A549 (cell line): ENCODE results near the gene PLEKHG7. TPM values are rescaled to one million over a fixed set of nuclear protein-coding genes. Genes with fewer than 3 reads are reported as not detected.

Source experiments
- ATAC-seq, 2 experiments: fragments of 200-7000 bp in 1 of 2; fragments of >200 bp in 1 of 2; cut with Nextera tagmentation in 1 of 2; cut with Tn5 transposase in 1 of 2; 3 replicates each; pipeline versions ENCODE4 v1.8.0 to v1.9.1; 2018 to 2020; ENCODE audit warnings: mild to moderate bottlenecking in 1 of 2, moderate library complexity in 1 of 2
- CTCF ChIA-PET: fragments of 300-600 bp; sonication (Branson Sonifier 250); formaldehyde crosslinking; extraction: SDS; loops from one replicate; lab custom pipeline; 2021; ENCODE audit warnings: antibody characterized with exemption, inconsistent platforms; lab: Yijun Ruan, JAX
- POLR2A ChIA-PET: fragments of 350-600 bp; formaldehyde crosslinking; extraction: SDS; loops from one replicate; lab custom pipeline; 2021; ENCODE audit warnings: antibody characterized with exemption, inconsistent platforms; lab: Yijun Ruan, JAX
- DNase-seq, 2 experiments: peaks; one replicate each; pipeline versions ENCODE4 v3.0.0 to v3.0.0-alpha.2; 2011 to 2016; ENCODE audit warnings: low read depth in 1 of 2, low spot score in 1 of 2
- FAIRE-seq: peaks from 2 replicates; lab custom pipeline; 2011; peaks lifted over from hg19 to GRCh38; lab: Jason Lieb, UNC
- H3K27ac ChIP-seq, 2 experiments: fragments of >200 bp; sonication (Bioruptor Twin); formaldehyde crosslinking; 3 replicates each; pipeline ENCODE4 v1.5.1; 2016 to 2017
- H3K4me1 ChIP-seq: fragments of >200 bp; sonication (Bioruptor Twin); formaldehyde crosslinking; 3 replicates; pipeline ENCODE4 v1.6.1; 2016
- H3K4me2 ChIP-seq: fragments of >200 bp; sonication (Bioruptor Twin); formaldehyde crosslinking; 3 replicates; pipeline ENCODE4 v1.6.1; 2016
- H3K4me3 ChIP-seq: fragments of >200 bp; sonication (Bioruptor Twin); formaldehyde crosslinking; 3 replicates; pipeline ENCODE4 v1.5.1; 2016
- H3K9me3 ChIP-seq: fragments of >200 bp; sonication (Bioruptor Twin); formaldehyde crosslinking; 3 replicates; pipeline ENCODE4 v1.6.1; 2016
- ATOH8 ChIP-seq: fragments of 250-450 bp; sonication (Bioruptor Pico); IDR thresholded peaks from 2 replicates; pipeline ENCODE4 v1.5.0; 2020; ENCODE audit warnings: low read depth, mild to moderate bottlenecking, moderate library complexity
- BHLHE40 ChIP-seq: IDR thresholded peaks from 2 replicates; pipeline ENCODE4 v1.6.1; 2012; ENCODE audit warnings: low read depth, low read length, inconsistent platforms
- CHD2 ChIP-seq: fragments of 150-350 bp; IDR thresholded peaks from 2 replicates; pipeline ENCODE4 v1.6.1; 2014; ENCODE audit warnings: low read length; ENCODE audit not compliant: partially characterized antibody
- CHD4 ChIP-seq: fragments of 200-600 bp; sonication (generic); IDR thresholded peaks from 2 replicates; pipeline ENCODE4 v1.6.1; 2016; ENCODE audit warnings: antibody characterized with exemption, mild to moderate bottlenecking, borderline replicate concordance
- EHMT2 ChIP-seq: fragments of 200-600 bp; sonication (generic); IDR thresholded peaks from 2 replicates; pipeline ENCODE4 v1.6.1; 2016; ENCODE audit warnings: antibody characterized with exemption, low read depth, mild to moderate bottlenecking, moderate library complexity
- EP300 ChIP-seq, 2 experiments: fragments of >200 bp; sonication (Bioruptor Twin); formaldehyde crosslinking; IDR thresholded peaks; 2 replicates in 1 of 2; 3 replicates in 1 of 2; pipeline ENCODE4 v1.6.1; 2016 to 2017
- FOSB ChIP-seq: fragments of 250-450 bp; sonication (Bioruptor Pico); IDR thresholded peaks from 2 replicates; pipeline ENCODE4 v1.5.0; 2020; ENCODE audit warnings: mild to moderate bottlenecking, moderate library complexity
- FOSL2 ChIP-seq, 2 experiments: fragments of 450-650 bp in 1 of 2; fragments of >200 bp in 1 of 2; sonication (Bioruptor Twin) in 1 of 2; formaldehyde crosslinking; IDR thresholded peaks; 2 replicates each; pipeline versions ENCODE4 v1.5.0 to v1.6.1; 2016 to 2020; ENCODE audit warnings: mild to moderate bottlenecking in 1 of 2, moderate library complexity in 1 of 2
- HES2 ChIP-seq: fragments of >200 bp; sonication (Bioruptor Twin); formaldehyde crosslinking; IDR thresholded peaks from 2 replicates; pipeline ENCODE4 v1.6.1; 2016
- HMGXB4 ChIP-seq: fragments of 250-450 bp; sonication (Bioruptor Pico); IDR thresholded peaks from 2 replicates; pipeline ENCODE4 v1.5.0; 2021; ENCODE audit warnings: mild to moderate bottlenecking, moderate library complexity, borderline replicate concordance
- HOXA7 ChIP-seq: fragments of 250-450 bp; sonication (Bioruptor Pico); IDR thresholded peaks from 2 replicates; pipeline ENCODE4 v1.5.0; 2020; ENCODE audit warnings: mild to moderate bottlenecking, moderate library complexity
- JUNB ChIP-seq: fragments of >200 bp; sonication (Bioruptor Twin); formaldehyde crosslinking; IDR thresholded peaks from 2 replicates; pipeline ENCODE4 v1.6.1; 2016
- MAFK ChIP-seq: fragments of 450-650 bp; IDR thresholded peaks from 2 replicates; pipeline ENCODE4 v1.6.1; 2014; ENCODE audit not compliant: partially characterized antibody
- MYC ChIP-seq: IDR thresholded peaks from 2 replicates; pipeline ENCODE4 v1.6.1; 2012; ENCODE audit warnings: mild to moderate bottlenecking, inconsistent platforms, low read length, improper control_type of control experiment, borderline replicate concordance
- NPAS2 ChIP-seq: fragments of 250-450 bp; sonication (Bioruptor Pico); IDR thresholded peaks from 2 replicates; pipeline ENCODE4 v1.8.0; 2022; ENCODE audit warnings: mild to moderate bottlenecking, moderate library complexity, borderline replicate concordance
- PHF8 ChIP-seq: fragments of 200-600 bp; sonication (generic); IDR thresholded peaks from 2 replicates; pipeline ENCODE4 v1.6.1; 2016; ENCODE audit warnings: low read depth, mild to moderate bottlenecking, antibody characterized with exemption, moderate library complexity, borderline replicate concordance
- POLR2A ChIP-seq: IDR thresholded peaks from 2 replicates; pipeline ENCODE4 v1.6.1; 2012; ENCODE audit warnings: mild to moderate bottlenecking, low read length
- POLR2AphosphoS2 ChIP-seq: conservative IDR thresholded peaks from 2 replicates; pipeline ENCODE4 v1.6.1; 2012; ENCODE audit warnings: low read length, improper control_type of control experiment, inconsistent platforms
- RAD21 ChIP-seq, 2 experiments: fragments of >200 bp in 1 of 2; sonication (Bioruptor Twin) in 1 of 2; formaldehyde crosslinking in 1 of 2; IDR thresholded peaks in 1 of 2; conservative IDR thresholded peaks in 1 of 2; 2 replicates in 1 of 2; 3 replicates in 1 of 2; pipeline ENCODE4 v1.6.1; 2012 to 2018; ENCODE audit warnings: inconsistent platforms in 1 of 2
- RARB ChIP-seq: fragments of 250-450 bp; sonication (Bioruptor Pico); IDR thresholded peaks from 2 replicates; pipeline ENCODE4 v1.8.0; 2021; ENCODE audit warnings: mild to moderate bottlenecking, moderate library complexity
- RFX5 ChIP-seq: fragments of 450-650 bp; IDR thresholded peaks from 2 replicates; pipeline ENCODE4 v1.7.1; 2014; ENCODE audit warnings: antibody characterized with exemption, mild to moderate bottlenecking, moderate library complexity
- TFCP2L1 ChIP-seq: fragments of 250-450 bp; sonication (Bioruptor Pico); IDR thresholded peaks from 2 replicates; pipeline ENCODE4 v1.5.0; 2021; ENCODE audit warnings: mild to moderate bottlenecking
- USF2 ChIP-seq: fragments of 450-650 bp; IDR thresholded peaks from 2 replicates; pipeline ENCODE4 v1.6.1; 2014; ENCODE audit warnings: antibody characterized with exemption
- ZNF302 ChIP-seq: fragments of 250-450 bp; sonication (Bioruptor Pico); IDR thresholded peaks from 2 replicates; pipeline ENCODE4 v1.9.0; 2021; ENCODE audit warnings: inconsistent platforms, mild to moderate bottlenecking, moderate library complexity
- WGBS: methylation state at CpG from one replicate; pipeline ENCODE4 v1.1.6; 2017; ENCODE audit errors: missing lambda C conversion rate; 5-methylcytosine and 5-hydroxymethylcytosine counted together
- polyA plus RNA-seq, 4 experiments: library from polyadenylated mRNA; depleted of rRNA in 3 of 4; stranded (reverse); fragments of >200 nt; fragmentation: RNase III in 1 of 4; extraction: RNeasy Plus Mini Kit Qiagen cat#74134 plus additional on column Dnase treatment in 1 of 4; gene quantifications; 2 replicates in 3 of 4; 3 replicates in 1 of 4; pipeline ENCODE4 v1.2.3, GENCODE V29; 2011 to 2017

Gene PLEKHG7
- polyA plus RNA-seq, 2 of the 4 experiments (the other 2 are of a cell fraction): 0.03 to 0.05 TPM

- DNase-seq (no peak), FAIRE-seq (no peak), ATAC-seq (no peak)
- Histone ChIP-seq H3K4me1 (no peaks in the 10 kb centered on the region), H3K4me3 (no peak overlapping the region), H3K27ac (no peak overlapping the region), H3K4me2 (no peak overlapping the region), H3K9me3 (no peaks in the 10 kb centered on the region)
- POLR2A ChIA-PET: no interaction called here
- CTCF ChIA-PET: no interaction called here
- WGBS: 16% methylated on average over 1 of the region's 1 CpG
- TF ChIP-seq HMGXB4 (CRISPR knock-in tag): no peak
Observed at GRCh38 chr12:92690601-92691000, 12.2 kb upstream of the PLEKHG7 start.

- no peak overlapping the region for H3K4me3 ChIP-seq
- FAIRE-seq (no peak), ATAC-seq (no peak), DNase-seq (no peak)
- CTCF ChIA-PET: no interaction called here
- no peak overlapping the region for H3K4me2 ChIP-seq
- peaks cover 8% of the 10 kb centered on the region; the same call in 1 of the 3 replicates for H3K9me3 ChIP-seq
- TF ChIP-seq PHF8 (no peak), HMGXB4 (CRISPR knock-in tag) (no peak), RFX5 (no peak), RAD21 (conservative IDR thresholded peaks at IDR 0.05 in 1 of 2, IDR thresholded peaks at IDR 0.05 in 1 of 2) (no peak), POLR2AphosphoS2 (no peak), MAFK (no peak), HES2 (no peak), MYC (no peak), FOSL2 (IDR thresholded peaks at IDR 0.05) (no peak), FOSL2 (CRISPR knock-in tag; IDR thresholded peaks at IDR 0.05) (no peak), TFCP2L1 (CRISPR knock-in tag) (no peak), EHMT2 (no peak), CHD4 (no peak), ZNF302 (CRISPR knock-in tag) (no peak), EP300 (IDR thresholded peaks at IDR 0.05) (no peak), USF2 (no peak), RARB (no peak), BHLHE40 (no peak)
- H3K4me1 ChIP-seq: no peaks in the 10 kb centered on the region
- 59% methylated on average over 5 of the region's 5 CpGs for WGBS
- H3K27ac ChIP-seq: no peak overlapping the region
- POLR2A ChIA-PET: no interaction called here
Observed at GRCh38 chr12:92695056-92695455, 7.7 kb upstream of the PLEKHG7 start.

GRCh38 chr12:92695577-92695976 is 7.2 kb upstream of the PLEKHG7 start:
- ATAC-seq: no peak
- no peak for DNase-seq
- no peak for FAIRE-seq
- Histone ChIP-seq H3K4me2 (no peak overlapping the region), H3K4me1 (no peaks in the 10 kb centered on the region), H3K27ac (no peak overlapping the region), H3K9me3 (peaks cover 8% of the 10 kb centered on the region; the same call in 1 of the 3 replicates), H3K4me3 (no peak overlapping the region)
- 18% methylated on average over 1 of the region's 1 CpG for WGBS
- no peak for TF ChIP-seq FOSL2 (IDR thresholded peaks at IDR 0.05)
- TF ChIP-seq FOSL2 (CRISPR knock-in tag; IDR thresholded peaks at IDR 0.05): no peak
- TF ChIP-seq CHD4: no peak
- TF ChIP-seq NPAS2 (CRISPR knock-in tag): no peak
- no peak for TF ChIP-seq HOXA7 (CRISPR knock-in tag)
- TF ChIP-seq JUNB: no peak
- TF ChIP-seq FOSB (CRISPR knock-in tag): no peak
- TF ChIP-seq PHF8: no peak
- no peak for TF ChIP-seq ATOH8 (CRISPR knock-in tag)
- TF ChIP-seq POLR2A: no peak
- TF ChIP-seq CHD2: no peak
- ChIA-PET CTCF (no interaction called here), POLR2A (no interaction called here)
